HG02970 (cell line): ENCODE measurements around the gene ASTN2.
"Not testable (repeated sequence)": the region's sequence is repeated elsewhere in the genome, so short reads cannot be mapped to it uniquely, and the experiment has no call there.

Experiments
- ATAC-seq: cut with Tn5 transposase; IDR thresholded peaks from one replicate; pipeline ENCODE4 v1.9.1; 2021; ENCODE audit warnings: mild to moderate bottlenecking, moderate library complexity, moderate number of reproducible peaks; ENCODE audit not compliant: unreplicated experiment, low FRiP score

ASTN2 gene

DNA sequence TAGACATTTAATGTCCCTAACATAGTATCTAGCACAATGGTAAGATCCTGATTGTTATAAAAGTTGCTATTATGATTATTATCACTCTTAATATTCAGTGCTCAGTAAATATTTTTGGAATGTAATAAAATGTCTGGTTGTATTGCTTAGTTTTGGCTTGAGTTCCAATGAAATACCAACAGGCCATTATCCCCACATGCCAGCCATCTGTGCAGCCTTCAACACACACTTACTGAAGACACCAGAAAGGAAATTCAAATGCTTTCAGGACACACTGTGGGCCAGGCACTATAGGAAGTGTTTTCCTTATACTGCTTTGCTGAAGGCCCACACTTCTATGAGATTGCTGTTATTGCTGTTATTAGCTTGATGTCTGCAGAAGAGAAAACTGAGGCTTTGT is 570.2 kb downstream of the ASTN2 start:
- no peak for ATAC-seq

DNA sequence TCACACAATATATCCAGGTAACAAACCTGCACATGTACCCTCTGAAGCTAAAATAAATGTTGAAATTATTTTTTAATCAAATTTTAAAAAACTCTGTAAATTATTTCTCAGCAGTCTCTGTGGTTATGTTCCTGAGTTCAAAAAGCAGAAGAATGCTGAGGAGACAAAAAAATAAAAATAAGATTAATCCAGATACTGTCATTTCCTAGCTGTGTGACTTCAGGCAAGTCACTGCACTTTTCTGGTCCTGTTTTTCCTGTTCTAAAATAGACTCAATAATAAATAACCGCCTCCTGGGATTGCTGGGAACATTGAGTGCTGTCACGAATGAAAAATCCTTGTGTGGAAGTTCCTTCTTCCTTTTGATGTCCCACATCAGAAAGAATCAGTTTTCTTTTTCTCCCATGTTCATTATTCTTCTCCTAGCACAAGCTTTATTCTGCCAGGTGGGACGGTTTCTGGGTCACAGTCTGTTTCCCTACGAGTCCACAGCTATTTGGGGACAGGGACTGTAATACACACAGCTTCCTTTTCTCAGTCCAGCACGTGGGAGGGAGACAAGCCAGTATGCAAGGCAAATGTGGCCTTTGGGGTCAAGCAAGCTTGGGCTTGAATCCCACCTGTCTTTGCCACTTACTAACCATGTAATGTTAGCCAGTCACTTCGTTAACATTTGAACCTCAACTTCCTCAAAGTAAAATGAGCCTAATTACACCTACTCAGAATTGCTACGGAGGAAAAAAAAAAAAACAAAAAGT is 570.8 kb downstream of the ASTN2 start:
- ATAC-seq = no peak

DNA sequence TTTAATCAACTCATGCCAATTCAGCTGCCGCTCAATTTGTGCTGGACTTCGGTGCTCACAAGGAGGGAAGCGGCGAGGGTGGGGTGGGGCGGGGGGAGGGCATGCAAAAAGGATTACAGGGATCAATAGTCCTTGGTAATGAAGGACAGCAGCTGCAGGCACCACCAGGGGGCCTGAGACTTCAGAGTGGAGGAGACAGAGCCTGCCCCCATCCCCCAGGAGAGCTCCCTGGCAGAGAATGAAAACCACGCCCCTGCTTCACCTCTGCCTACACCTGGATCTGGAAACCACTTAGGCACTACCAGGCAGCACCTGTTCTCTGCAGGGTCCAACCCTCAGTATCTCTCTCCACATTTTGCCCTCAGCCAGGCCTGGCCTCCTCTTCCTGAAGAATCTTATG is 572.2 kb downstream of the ASTN2 start:
- ATAC-seq = no peak

DNA sequence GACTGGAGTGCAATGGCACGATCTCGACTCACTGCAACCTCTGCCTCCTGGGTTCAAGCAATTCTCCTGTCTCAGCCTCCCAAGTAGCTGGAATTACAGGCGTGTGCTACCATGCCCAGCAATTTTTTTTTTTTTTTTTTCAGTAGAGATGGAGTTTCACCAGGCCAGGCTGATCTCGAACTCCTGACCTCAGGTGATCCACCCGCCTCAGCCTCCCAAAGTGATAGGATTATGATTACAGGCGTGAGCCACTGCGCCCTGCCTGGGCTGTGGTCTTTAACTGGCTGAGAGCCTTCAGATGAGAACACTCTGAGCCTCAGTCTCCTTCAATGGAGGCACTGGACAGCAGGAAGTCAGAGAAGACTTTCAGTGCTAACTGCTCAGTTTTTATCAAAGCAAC is 576.4 kb downstream of the ASTN2 start:
- ATAC-seq = not testable (repeated sequence)

DNA sequence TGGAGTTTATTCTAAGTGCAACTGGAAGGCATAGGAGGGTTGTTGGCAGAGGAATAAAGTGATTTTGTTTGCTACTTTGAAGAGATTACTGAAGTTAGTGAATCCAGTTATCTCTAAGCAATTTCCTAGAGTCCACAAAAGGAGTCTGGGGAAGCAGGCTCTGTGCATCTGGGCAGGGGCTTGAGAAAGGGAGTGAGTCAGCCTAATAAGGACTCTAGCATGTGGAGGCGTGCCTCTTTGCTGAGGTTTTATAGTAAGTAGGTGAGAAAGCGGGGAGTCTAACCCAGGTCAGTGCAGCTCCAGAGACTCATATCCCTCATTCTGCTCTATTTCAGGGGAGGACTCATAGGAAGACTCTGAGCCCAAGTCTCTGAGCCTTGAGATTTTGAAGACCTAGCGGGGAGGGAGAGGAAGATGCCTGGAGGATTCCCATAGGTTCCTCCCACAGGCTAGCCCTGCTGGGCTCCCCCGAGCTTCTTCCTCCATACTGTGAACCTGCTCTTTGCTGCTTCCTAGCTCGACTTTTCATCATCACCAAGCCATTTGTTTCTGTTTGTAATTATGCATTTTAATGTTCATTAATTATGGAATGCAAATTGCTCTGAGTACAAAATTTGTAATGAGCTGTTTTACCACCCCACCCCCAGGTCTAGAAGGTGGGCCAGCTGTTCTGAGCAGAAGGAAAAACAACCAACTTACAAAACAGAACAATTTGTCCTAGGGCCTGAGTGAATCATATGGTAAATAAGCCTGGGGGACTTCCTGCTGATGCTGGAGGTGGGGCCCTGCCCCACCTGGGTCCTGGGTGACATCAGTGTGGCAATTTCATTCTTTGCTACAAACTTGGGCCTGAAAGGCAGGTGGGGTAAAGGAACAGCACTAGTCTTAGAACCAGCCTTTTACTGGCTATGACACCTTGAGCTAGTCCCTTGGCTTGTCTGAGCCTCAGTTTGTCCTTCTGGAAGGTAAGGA is 577.6 kb downstream of the ASTN2 start:
- no peak for ATAC-seq

DNA sequence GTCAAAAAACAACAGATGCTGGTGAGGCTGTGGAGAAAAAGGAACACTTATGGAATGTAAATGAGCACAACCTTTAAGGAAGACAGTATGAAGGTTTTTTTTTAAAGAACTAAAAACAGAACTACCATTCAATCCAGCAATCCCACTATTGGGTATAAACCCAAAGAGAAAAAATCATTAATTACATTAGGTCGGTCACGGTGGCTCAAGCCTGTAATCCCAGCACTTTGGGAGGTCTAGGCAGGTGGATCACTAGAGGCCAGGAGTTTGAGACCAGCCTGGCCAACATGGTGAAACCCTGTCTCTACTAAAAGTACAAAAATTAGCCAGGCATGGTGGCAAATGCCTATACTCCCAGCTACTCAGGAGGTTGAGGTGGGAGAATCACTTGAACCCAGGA is 584.5 kb downstream of the ASTN2 start:
- ATAC-seq = not testable (repeated sequence)

DNA sequence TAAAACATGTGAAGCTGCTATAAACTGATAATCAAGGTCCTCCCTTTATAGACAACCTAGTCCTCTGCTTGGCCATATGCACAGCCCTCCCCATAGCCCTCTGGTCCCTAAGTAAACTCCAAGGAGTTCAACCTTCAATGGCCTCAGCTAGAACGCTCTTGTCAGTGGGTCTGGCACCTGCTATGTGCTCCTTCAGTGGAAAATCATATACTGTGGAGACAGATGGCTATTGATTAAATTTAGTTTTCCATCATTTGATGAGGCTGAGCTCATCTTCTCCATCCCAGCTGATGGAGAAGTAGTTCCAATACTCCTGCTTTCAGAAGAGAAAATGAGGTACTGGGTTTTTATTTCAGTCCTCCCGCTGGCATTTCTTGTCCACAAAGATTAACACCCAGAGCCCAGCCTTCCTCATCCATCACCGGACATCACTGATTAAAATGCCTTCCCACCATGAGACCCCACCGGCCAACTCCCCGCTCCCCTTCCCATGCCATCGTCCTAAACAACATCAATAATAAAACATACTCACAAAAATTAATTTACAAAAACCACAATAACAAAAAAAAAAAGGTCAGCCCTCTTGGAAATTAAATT is 593.1 kb downstream of the ASTN2 start:
- no peak for ATAC-seq

DNA sequence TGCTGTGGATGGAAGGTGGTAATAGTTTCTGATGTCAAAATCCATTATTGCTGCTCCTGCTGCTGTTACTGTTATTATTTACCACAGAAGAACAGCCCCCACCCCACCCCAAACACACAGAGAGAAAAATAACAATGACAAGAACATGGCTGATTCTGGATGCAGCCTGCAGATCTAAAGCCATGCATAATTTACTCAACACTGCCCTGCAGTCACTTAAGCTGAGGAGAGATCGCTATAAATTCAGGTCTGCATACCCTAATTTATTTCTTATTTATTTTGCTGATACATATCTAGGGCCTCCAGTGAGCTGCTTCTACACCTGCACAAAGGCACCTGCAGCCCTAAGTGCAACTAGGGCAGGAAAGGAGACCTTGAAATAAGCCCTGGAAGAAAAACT is 595.7 kb downstream of the ASTN2 start:
- no peak for ATAC-seq

DNA sequence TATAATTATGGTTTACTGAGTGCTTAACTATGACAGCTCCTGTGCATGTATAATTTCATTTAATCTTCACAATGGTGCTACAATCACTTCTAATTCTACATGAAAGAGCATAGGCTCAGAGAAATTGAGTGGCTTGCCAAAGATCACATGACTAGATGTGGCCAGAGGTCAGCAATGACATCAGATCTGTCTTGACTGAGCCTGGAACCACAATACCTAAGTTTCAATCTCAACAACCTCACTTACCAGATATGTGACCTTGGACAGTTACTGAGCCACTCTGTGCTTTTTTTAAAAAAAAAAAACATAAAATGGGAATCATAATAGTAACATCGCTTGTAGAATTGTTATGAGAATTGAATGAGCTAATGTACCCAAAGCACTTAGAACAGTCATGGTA is 597.1 kb downstream of the ASTN2 start:
- ATAC-seq = no peak

DNA sequence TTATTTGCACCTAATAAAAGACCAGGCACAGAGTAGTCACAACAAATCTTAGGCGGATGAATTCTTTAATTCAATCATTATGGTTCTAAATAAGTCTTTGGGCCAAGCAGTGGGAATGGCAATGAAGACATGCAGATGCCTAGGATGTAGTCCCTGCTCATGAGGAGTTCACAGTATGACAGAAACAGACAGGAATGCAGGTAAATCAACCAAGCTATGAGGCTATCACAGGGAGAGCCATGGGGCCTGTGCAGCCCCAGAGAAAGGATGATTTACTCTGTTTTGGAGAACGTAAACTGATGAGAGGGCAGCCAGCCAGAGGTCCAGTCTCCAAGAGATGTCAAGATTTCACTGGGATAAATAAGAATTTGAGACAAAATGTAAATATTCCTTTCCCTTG is 598.4 kb downstream of the ASTN2 start:
- no peak for ATAC-seq

DNA sequence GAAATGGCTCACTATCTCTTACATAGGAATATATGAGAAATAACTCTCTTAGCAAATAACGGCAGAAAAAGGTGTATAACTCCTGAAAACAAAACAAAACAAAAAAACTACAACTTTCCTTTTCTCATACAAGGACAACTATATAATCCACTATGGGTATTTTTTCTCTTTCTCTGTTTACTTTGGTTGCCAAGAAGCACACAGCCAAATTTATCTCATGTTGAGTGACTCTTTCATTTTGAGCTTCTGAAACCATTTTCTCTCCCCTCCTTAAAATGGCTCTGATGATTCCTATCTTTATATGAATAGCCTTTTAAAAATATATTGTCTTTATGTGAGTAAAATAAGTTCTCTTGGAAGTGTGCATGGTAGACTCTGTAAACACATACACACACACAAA is 599.0 kb downstream of the ASTN2 start:
- ATAC-seq = no peak

DNA sequence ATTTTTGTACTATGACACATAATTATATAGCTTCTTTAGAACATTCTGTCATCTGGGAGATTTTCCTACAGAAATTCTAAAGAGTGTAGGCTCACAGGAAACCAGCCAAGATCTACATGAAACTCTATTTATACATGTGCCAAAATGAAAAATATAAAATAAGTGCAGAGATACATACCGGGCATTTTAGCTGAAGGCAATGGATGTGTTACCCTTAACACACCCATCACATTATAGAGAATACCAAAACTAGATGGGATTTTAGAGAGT is 601.9 kb downstream of the ASTN2 start:
- ATAC-seq = no peak

DNA sequence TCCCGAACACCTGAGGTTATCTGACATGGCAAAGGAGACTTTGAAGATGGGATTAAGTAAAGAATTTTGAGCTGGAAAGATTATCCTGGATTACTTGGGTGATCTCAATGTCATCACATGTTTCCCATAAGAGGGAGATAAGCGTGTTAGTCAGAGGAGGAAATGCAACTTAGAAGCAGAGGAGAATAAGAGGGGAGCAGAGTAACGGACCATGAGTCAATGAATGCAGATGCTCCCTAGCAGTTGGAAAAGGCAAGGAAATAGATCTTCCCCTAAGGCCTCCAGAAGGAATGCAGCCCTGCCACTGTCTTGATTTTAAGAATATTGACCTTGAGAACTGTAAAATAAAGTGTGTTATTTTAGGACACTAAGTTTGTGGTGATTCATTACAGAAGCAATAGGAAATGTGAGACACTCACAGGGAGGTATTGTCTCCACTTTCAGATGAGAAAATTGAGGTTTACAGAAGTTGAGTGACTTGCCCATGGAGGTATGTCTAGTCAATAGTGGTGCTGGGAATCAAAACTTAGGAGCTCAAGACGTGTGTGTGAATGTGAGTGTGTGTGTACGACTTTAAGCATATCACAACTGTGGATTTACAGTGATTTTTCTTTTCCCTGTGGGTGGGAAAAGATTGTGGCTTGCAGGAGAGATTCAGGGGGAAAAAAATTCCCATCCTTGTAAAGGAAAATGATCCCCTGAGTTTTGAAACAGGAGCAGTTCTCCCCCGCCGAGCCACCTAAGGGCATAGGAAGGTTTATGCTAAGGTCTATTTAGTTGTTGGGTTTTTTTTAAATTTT is 602.4 kb downstream of the ASTN2 start:
- ATAC-seq = no peak

DNA sequence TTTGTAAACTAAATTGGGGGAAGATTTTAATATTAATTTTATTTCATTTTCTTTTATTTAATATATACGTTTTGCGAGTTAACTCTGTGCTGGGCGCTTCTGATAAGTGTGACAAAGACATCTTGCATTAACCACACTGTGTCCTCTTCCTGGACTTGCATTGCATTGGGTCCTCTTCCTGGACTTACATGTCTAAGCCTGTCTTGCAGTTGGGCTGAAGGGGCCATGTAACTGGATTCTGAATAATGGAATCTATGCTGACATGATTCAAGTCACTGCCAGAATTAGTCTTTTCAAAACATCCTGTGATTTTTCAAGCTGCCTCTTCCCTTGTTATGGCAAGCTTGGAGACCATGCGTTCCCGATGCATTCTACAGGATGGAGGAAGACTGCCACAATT is 605.2 kb downstream of the ASTN2 start:
- no peak for ATAC-seq

DNA sequence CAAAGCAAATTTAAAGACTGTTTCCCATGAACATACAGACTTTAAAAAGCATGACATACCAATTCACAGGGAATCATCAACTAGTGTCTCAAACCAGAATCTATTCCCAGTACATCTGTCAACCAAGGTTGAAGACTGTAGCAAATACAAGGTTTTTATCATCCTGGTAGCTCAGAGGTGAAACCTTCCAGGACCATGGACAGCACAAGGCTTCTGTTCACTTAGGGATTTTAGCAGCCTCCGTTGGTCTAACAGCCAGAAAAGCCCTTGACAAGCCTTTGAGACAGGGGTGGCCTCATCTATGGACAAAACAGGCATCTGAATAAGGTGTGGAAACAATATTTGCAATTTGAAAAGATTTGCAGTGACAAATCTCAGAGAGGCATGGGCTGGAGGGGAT is 608.8 kb downstream of the ASTN2 start:
- no peak for ATAC-seq

DNA sequence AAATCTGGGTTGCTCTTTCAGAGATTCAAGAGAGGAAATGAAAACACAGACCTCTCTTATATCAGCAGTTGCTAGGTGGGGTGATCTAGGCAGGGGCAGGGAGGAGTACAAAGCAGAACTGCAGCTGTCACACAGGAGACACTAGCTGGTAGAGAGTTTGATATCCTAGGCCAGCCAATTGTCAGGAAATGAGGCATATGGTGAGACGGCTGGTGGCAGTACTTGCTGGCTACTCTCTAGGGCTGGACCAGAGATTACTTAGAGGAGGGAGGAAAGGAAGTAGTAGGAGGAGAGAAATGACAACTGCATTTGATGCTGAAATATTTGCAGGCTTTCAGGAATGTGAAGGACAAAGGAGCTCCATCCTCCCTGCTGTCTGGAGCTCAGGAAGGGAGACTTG is 614.0 kb downstream of the ASTN2 start:
- ATAC-seq = no peak

DNA sequence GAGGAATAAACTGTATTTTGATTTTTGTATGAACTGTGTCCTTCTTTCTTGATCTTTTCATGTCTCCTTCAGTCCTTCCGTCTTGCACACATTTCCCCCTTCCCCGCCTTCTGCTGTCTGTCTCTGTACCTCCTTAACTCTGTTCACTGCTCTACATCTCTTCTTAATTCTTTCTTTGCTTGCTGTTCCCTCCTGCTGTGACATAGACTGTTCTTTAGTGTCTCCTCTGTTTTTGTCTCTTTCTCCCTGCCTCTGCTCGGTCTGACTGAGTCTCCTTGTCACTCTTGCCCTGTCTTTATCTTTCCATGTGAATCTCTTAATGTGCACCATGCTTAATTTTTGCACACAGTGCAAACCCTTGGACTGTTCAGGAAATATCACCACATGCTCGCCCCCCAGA is 614.8 kb downstream of the ASTN2 start:
- ATAC-seq = no peak

DNA sequence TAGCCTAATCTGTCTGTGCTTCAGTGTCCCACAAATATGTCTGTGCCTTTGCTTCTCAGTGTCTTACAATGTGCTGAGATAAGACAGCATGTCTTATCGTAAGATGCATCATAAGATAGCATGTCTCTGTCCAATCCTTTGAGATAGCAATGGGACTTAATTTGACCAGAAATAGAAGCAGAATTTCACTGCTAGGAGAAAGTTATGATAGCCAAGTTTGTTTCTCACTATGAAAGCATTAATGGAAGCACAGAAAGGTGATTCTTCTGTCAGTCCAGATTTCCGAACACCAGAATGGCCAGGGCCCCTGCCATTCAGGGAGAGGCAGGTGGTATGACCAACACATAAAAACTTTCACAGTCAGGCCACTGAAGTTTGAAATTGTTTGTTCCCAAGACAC is 616.3 kb downstream of the ASTN2 start:
- no peak for ATAC-seq

DNA sequence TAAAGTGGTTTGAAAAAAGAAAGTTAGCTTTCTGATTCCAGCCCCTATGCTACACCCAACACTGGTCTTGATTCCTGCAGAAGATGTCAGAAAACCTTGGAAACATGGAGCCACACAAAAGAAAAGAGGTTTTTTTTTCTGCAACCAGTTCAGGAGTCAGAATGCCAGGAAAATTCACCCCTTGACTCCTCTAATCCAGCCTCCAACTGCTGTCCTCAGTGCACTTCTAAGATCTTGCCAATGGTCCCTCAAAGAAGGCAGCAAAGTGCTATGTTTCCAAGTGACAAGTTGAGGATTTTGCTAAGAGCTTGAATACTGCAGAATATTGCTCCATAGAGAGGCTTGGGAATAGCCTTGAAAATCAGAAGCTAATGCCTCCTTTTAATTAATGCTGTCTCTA is 617.6 kb downstream of the ASTN2 start:
- no peak for ATAC-seq

DNA sequence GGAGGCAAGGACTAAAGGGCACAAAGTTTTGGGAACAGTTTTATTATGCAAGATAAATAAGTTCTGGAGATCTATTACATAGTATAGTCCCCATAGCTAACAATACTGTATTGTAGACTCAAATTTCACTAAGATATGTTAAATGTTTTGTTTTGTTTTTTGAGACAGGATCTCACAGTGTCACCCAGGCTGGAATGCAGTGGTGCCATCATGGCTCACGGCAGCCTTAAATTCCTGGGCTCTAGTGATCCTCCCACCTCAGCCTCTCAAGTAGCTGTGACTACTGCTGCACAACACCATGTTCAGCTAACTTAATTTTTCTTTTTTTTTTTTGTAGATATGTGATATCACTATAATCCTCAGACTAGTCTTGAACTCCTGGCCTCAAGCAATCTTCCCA is 618.2 kb downstream of the ASTN2 start:
- ATAC-seq = no peak

DNA sequence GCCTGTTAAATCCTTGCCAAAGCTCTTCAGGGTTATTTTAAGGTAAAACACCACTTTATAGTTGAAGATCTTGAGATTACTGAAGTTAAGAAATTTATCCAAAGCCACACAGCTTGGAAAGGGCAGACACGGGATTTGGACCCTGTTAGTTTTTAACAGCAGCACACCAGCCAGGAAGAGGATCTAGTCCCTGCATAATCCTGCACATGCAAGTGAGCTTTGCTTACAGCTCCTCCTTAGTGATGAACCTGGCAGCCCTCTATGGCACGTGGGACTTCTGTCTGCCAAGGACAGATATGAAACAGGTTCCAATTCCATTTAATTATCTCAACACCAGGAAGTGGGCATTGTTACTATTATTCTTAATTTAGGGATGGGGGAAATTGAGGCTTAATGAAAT is 619.0 kb downstream of the ASTN2 start:
- no peak for ATAC-seq
